Glutamatergic neuron (in vitro differentiated cells): ENCODE measurements around the gene FAM9A. TPM values are rescaled to one million over a fixed set of nuclear protein-coding genes. Genes with fewer than 3 reads are reported as not detected.

Experiments
- DNase-seq: peaks from one replicate; pipeline ENCODE4 v3.0.0; 2022
- H3K27ac Mint-ChIP-seq: one replicate; pipeline ENCODE4 v1.8.0; 2020; ENCODE audit warnings: mild to moderate bottlenecking, mixed read lengths, inconsistent platforms; ENCODE audit not compliant: unreplicated experiment
- H3K27me3 Mint-ChIP-seq: one replicate; pipeline ENCODE4 v1.8.0; 2020; ENCODE audit warnings: mild to moderate bottlenecking, moderate library complexity, mixed read lengths, inconsistent platforms; ENCODE audit not compliant: unreplicated experiment
- H3K36me3 Mint-ChIP-seq: one replicate; pipeline ENCODE4 v1.8.0; 2020; ENCODE audit warnings: mild to moderate bottlenecking, mixed read lengths, inconsistent platforms; ENCODE audit not compliant: unreplicated experiment
- H3K4me1 Mint-ChIP-seq: one replicate; pipeline ENCODE4 v1.8.0; 2020; ENCODE audit warnings: mild to moderate bottlenecking, low read depth, mixed read lengths, inconsistent platforms; ENCODE audit not compliant: unreplicated experiment
- H3K4me3 Mint-ChIP-seq: one replicate; pipeline ENCODE4 v1.8.0; 2020; ENCODE audit warnings: mild to moderate bottlenecking, mixed read lengths, inconsistent platforms; ENCODE audit not compliant: unreplicated experiment
- H3K9me3 Mint-ChIP-seq: one replicate; pipeline ENCODE4 v1.8.0; 2020; ENCODE audit warnings: mild to moderate bottlenecking, moderate library complexity, mixed read lengths, inconsistent platforms; ENCODE audit not compliant: unreplicated experiment
- total RNA-seq: library from RNA; stranded (reverse); fragmentation: NEBNext Ultra II Directional; extraction: Animal tissue kit (Norgen Biotek cat#: 25700); gene quantifications from one replicate; pipeline ENCODE4 v1.2.1, GENCODE V29; 2021; ENCODE audit not compliant: unreplicated experiment
- TF ChIP-seq, protein P1 (sequence below): fragments of 200-600 bp; sonication (generic); IDR thresholded peaks from one replicate; pipeline ENCODE4 v1.5.0; 2021; ENCODE audit not compliant: partially characterized antibody, unreplicated experiment

The FAM9A gene
- total RNA-seq, 1 donor from 2014 or later = not detected

DNA sequence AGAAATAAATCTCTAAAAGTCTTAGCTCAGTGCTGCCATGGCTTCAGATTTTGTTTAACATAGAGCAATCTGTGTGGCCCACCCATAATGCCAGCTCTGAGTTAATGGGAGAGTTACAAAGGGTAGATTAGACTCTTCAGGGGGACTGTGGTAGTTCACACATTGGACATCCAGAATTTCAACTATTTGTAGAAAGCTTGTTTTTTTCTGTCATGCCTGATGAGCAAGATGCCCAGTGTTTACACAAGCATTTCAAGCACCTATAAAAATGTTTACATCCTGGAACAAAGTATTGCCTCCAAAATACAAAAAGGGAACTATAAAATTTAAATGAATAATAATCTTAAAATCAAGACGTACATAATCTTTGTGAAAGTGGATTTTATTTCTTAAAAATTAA is 43.0 kb upstream of the FAM9A start:
- Mint-ChIP-seq H3K36me3 (no peaks in the 10 kb centered on the region), H3K9me3 (no peaks in the 10 kb centered on the region), H3K27ac (no peak overlapping the region), H3K27me3 (no peaks in the 10 kb centered on the region), H3K4me3 (no peak overlapping the region), H3K4me1 (no peaks in the 10 kb centered on the region)
- TF ChIP-seq, protein P1, sequence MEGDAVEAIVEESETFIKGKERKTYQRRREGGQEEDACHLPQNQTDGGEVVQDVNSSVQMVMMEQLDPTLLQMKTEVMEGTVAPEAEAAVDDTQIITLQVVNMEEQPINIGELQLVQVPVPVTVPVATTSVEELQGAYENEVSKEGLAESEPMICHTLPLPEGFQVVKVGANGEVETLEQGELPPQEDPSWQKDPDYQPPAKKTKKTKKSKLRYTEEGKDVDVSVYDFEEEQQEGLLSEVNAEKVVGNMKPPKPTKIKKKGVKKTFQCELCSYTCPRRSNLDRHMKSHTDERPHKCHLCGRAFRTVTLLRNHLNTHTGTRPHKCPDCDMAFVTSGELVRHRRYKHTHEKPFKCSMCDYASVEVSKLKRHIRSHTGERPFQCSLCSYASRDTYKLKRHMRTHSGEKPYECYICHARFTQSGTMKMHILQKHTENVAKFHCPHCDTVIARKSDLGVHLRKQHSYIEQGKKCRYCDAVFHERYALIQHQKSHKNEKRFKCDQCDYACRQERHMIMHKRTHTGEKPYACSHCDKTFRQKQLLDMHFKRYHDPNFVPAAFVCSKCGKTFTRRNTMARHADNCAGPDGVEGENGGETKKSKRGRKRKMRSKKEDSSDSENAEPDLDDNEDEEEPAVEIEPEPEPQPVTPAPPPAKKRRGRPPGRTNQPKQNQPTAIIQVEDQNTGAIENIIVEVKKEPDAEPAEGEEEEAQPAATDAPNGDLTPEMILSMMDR = no peak
- DNase-seq = no peak

DNA sequence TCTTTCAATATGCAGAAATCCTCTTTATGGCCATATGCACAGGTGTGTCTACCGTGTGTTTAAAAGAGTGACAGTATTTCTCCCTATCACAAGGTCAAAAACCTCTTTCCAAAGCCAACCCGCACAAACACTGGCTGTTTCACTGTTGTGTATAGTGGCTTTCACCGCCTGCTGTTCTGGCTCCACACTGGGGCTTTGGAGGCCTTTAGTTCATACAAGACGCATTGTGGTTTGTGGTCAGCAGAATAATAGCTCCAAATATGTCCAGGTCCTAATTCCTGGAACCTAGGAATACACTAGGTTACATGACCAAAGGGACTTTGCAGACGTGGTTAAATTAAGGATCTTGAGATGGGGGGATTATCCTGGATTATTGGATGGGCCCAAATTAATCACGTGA is 40.7 kb upstream of the FAM9A start:
- no peaks in the 10 kb centered on the region for H3K4me1 Mint-ChIP-seq
- H3K27ac Mint-ChIP-seq = no peak overlapping the region
- H3K36me3 Mint-ChIP-seq = no peaks in the 10 kb centered on the region
- TF ChIP-seq, protein P1 = no peak
- no peaks in the 10 kb centered on the region for H3K9me3 Mint-ChIP-seq
- no peak overlapping the region for H3K4me3 Mint-ChIP-seq
- no peaks in the 10 kb centered on the region for H3K27me3 Mint-ChIP-seq
- DNase-seq = no peak

DNA sequence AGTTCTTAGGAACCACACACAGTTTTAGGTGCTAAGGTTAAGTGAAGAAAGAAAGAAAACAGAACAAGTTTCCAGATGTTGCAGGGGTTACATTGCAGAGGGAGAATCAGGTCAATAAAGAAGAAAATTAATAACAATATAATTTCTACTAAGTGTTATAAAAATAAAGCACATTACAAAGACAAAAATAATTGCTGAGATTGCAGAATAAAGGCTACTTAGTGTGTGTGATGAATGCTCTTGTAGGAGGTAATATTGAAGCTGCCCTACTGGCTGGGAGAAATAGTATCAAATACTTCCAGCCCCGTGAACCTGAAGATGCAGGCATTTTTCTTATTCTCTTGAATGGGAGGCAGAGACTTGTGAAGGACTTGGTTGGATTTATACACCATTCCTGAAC is 33.2 kb upstream of the FAM9A start:
- no peaks in the 10 kb centered on the region for H3K4me1 Mint-ChIP-seq
- H3K27me3 Mint-ChIP-seq = no peaks in the 10 kb centered on the region
- no peaks in the 10 kb centered on the region for H3K9me3 Mint-ChIP-seq
- TF ChIP-seq, protein P1 = no peak
- H3K27ac Mint-ChIP-seq = no peak overlapping the region
- no peaks in the 10 kb centered on the region for H3K36me3 Mint-ChIP-seq
- DNase-seq = no peak
- no peak overlapping the region for H3K4me3 Mint-ChIP-seq

DNA sequence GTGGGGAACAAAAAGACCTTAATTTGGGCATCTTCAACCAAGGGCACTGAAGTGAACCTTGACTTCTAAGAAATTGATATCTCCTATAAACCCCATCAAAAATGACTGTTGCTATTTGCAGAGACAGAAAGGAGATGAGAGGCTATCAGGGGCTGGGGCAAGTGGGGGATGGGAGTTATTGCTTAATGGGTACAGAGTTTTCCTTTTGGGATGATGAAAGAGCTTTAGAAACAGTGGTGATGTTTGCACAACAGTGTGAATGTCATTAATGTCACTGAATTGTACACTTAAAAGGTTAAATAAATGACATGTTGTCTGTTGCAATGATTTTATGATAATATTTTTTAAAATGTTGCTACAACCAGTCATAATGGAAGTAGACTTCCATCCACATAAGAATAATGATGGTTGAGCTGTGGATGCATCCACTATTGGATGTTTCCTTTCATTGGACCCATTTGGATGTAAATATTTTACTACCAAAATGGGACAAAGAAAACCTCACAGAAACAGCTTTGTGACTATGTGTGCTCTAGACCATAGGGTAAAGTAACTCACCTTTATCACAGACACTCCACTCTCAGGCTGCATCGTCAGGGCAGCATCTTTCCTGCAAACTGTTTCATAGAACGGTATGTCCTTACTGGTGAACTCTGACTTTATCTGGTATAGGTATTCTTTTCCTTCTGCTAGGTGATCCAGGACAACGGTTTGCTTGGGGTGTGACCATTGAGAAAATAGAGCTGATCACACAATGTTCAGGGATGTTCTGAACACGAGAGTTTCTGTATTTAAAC is 31.6 kb upstream of the FAM9A start:
- Mint-ChIP-seq H3K36me3 (no peaks in the 10 kb centered on the region), H3K4me3 (no peak overlapping the region), H3K27me3 (no peaks in the 10 kb centered on the region), H3K9me3 (no peaks in the 10 kb centered on the region), H3K27ac (no peak overlapping the region), H3K4me1 (no peaks in the 10 kb centered on the region)
- no peak for DNase-seq
- TF ChIP-seq, protein P1 = no peak

DNA sequence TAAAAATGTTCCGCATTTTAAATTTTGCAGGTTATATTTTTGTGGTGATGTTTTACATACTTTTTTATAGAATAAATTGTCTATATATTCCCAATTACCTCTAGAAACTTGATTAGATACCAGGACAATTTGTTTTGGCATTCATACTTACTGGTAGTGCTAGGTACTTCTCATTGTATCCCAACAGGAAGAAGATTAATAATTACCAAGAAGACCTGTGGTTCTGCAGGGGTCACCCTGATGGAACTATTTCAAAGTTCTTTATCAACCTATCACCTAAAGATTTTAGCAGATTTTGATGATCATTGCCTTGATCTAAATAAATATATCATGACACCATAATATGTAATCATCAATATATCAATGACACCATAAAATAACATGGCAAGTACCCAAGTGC is 22.5 kb upstream of the FAM9A start:
- H3K9me3 Mint-ChIP-seq = peaks cover 2% of the 10 kb centered on the region
- no peak overlapping the region for H3K4me3 Mint-ChIP-seq
- TF ChIP-seq, protein P1 = no peak
- no peaks in the 10 kb centered on the region for H3K36me3 Mint-ChIP-seq
- H3K27ac Mint-ChIP-seq = no peak overlapping the region
- H3K27me3 Mint-ChIP-seq = no peaks in the 10 kb centered on the region
- peaks cover 3% of the 10 kb centered on the region for H3K4me1 Mint-ChIP-seq
- no peak for DNase-seq
